ENCODE results near the gene SYNGR2. TPM values are rescaled to one million over a fixed set of nuclear protein-coding genes. Genes with fewer than 3 reads are reported as not detected.
A peak's percentile ranks its signal among the peaks of the same experiment; 100 is the strongest.

Gene SYNGR2
- total and polyA plus RNA-seq, 2 donors (not counting 3 experiments of a cell fraction or from before 2014, with no cell fraction given), result 65.9 to 281 TPM

- ChIA-PET CTCF (interaction anchor here (0.6 to 3.3 kb wide), 8 partner anchors 9 to 235 kb away, joined by 3 to 24 read pairs (median 4); no protein-coding TSS in a partner anchor), POLR2A (interaction anchor here (0.6 to 1.7 kb wide), 5 partner anchors 11 to 92 kb away, joined by 3 to 5 read pairs (median 3); no protein-coding TSS in a partner anchor)
- no peaks in the 10 kb centered on the region for H3K27me3 ChIP-seq (ENCODE audit: control insufficient read depth in 2 of 2, insufficient read depth in 2 of 2, low read length in 2 of 2)
- H3K9me3 ChIP-seq (replicated peaks; ENCODE audit: control insufficient read depth, insufficient read depth, low read length), result no peaks in the 10 kb centered on the region
- H3K36me3 ChIP-seq (ENCODE audit: control insufficient read depth in 2 of 2, extremely low read depth in 1 of 2, insufficient read depth in 2 of 2, low read length in 2 of 2), result peaks cover 0 to 3% of the 10 kb centered on the region in 2 experiments
- peaks cover 11% of the 10 kb centered on the region for H3K4me1 ChIP-seq (ENCODE audit: control insufficient read depth, extremely low read depth, insufficient read depth, low read length)
- H3K9ac ChIP-seq (replicated peaks; ENCODE audit: extremely low read depth, insufficient read depth, low read length), result peak within 1 kb of the TSS; percentile 72
- H4K20me1 ChIP-seq (replicated peaks; ENCODE audit: control insufficient read depth, extremely low read depth, insufficient read depth, low read length), result no peaks in the 10 kb centered on the region
- peak within 1 kb of the TSS; percentile 50 for H3K27ac ChIP-seq (ENCODE audit: insufficient read depth, low read depth, low read length)
- peak within 1 kb of the TSS; percentile 94 for H2AFZ ChIP-seq (ENCODE audit: low read depth, low read length)
- FAIRE-seq, result peak; percentile 100
- peak; percentile 98 for DNase-seq (ENCODE audit: low read depth, low spot score)
- H3K4me3 ChIP-seq (replicated peaks in 1 of 3; ENCODE audit: insufficient read depth in 1 of 3, low read depth in 1 of 3, low read length in 3 of 3), result peak within 1 kb of the TSS; percentile 58 to 69 (median 68)
- H3K4me2 ChIP-seq (ENCODE audit: insufficient read depth, low read length), result peak within 1 kb of the TSS; percentile 86
- no peaks in the 10 kb centered on the region for H3K9me1 ChIP-seq (replicated peaks; ENCODE audit: control insufficient read depth, extremely low read depth, insufficient read depth, low read length)
- TF ChIP-seq POLR2AphosphoS5 (IDR thresholded peaks at IDR 0.05; ENCODE audit: insufficient read depth, low read depth, low read length) (peak; percentile 71), MYC (IDR thresholded peaks at IDR 0.05; ENCODE audit: low read depth, low read length) (peak; percentile 51), MAX (IDR thresholded peaks at IDR 0.05; ENCODE audit: insufficient read depth, insufficient read length) (peak; percentile 66), POLR2A (IDR thresholded peaks at IDR 0.05; ENCODE audit: low read depth, low read length) (peak; percentile 91), JUN (IDR thresholded peaks at IDR 0.05; ENCODE audit: borderline replicate concordance, insufficient read depth, insufficient read length, low read depth) (no peak), CTCF (IDR thresholded peaks at IDR 0.05; ENCODE audit: extremely low read depth in 1 of 2, insufficient read depth in 1 of 2, low read depth in 1 of 2, low read length in 2 of 2) (peak; percentile 77 to 90)
- no TSS peak for BruUV-seq (replicated peaks)
- intact Hi-C loops (cut with micrococcal nuclease) (loop anchor here (1.0 to 5.0 kb wide), 5 partner anchors 27 to 355 kb away; partner anchors contain the start of genes BIRC5 and TNRC6C), dilution Hi-C loops (cut with MboI; ENCODE audit: extremely low pct_ligation_motif_present, low sequenced_read_pairs) (no loop called here)
- H3K79me2 ChIP-seq (ENCODE audit: control insufficient read depth, insufficient read depth, low read length), result peaks cover 19% of the 10 kb centered on the region
These were observed 18.6 kb downstream of the SYNGR2 start, which contains the start of the genes AFMID and TK1 for GRCh38 chr17:78186692-78187595. TSS of gene AFMID (plus strand) at chr17:78187362. CDS start at chr17:78187371, 9 bp downstream. TSS of gene TK1 (minus strand) at chr17:78187052. CDS start at chr17:78186994, 58 bp downstream.

All from endothelial cell of umbilical vein (primary cell).